ENCODE measurements around the gene MX2. TPM values are rescaled to one million over a fixed set of nuclear protein-coding genes. Genes with fewer than 3 reads are reported as not detected.
A peak's percentile ranks its signal among the peaks of the same experiment; 100 is the strongest.
"Not testable (repeated sequence)": the region's sequence is repeated elsewhere in the genome, so short reads cannot be mapped to it uniquely, and the experiment has no call there.

The MX2 gene, protein sequence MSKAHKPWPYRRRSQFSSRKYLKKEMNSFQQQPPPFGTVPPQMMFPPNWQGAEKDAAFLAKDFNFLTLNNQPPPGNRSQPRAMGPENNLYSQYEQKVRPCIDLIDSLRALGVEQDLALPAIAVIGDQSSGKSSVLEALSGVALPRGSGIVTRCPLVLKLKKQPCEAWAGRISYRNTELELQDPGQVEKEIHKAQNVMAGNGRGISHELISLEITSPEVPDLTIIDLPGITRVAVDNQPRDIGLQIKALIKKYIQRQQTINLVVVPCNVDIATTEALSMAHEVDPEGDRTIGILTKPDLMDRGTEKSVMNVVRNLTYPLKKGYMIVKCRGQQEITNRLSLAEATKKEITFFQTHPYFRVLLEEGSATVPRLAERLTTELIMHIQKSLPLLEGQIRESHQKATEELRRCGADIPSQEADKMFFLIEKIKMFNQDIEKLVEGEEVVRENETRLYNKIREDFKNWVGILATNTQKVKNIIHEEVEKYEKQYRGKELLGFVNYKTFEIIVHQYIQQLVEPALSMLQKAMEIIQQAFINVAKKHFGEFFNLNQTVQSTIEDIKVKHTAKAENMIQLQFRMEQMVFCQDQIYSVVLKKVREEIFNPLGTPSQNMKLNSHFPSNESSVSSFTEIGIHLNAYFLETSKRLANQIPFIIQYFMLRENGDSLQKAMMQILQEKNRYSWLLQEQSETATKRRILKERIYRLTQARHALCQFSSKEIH
- 2.7 TPM for polyA plus RNA-seq
- long read RNA-seq, donor 1: 0 reads
- long read RNA-seq, donor 2: 0 reads
- long read RNA-seq, donor 3, partial matches to known transcripts: 0 of 1 reads
- long read RNA-seq, donor 3, other reads (novel, unspliced or antisense): 0 of 1 reads
- long read RNA-seq, donor 4: 0 reads
- long read RNA-seq, donor 5: 0 reads
- long read RNA-seq, donor 6: 0 reads
- long read RNA-seq, donor 7: 0 reads
- long read RNA-seq, donor 8: 0 reads
- long read RNA-seq, donor 9: 0 reads
- long read RNA-seq, donor 10: 0 reads
- long read RNA-seq, donor 11: 0 reads

DNA sequence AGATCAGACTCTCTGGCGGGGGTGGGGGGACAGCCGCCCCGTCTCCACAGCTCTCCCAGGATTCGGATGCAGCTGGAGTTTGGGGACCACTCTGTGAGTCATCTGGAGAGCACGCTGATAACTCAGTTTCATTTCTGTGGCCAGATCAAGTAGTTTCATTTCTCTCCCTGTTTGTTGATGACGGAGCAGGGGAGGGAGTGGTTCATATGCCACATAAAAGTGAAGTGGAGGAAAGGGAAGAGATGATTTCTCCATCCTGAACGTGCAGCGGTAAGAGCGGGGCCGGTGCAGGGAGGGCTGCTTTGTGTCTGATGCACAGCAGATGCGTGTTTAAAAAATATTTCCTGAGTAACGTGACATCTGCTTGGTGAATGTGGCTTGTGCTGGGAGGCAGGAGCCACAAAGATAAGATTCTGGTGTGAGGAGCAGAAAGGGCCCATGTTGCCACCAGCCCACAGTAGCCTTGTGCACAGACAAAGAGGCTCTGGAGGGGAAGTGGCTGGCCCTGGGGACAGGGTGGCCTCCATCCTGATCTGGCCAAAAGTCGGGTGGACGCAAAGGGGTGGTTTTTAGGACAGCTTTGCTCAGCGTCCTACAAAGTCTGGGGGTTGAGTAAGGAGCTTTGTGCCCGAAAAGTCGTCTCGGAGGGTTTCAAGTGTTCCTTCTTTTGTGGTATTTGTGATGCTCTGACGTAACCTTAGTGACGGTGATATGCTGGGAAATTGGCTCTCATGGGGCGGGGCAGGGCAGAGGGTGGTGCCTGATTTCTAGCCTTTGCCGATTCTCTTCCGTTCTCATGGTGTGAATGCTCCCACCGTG, at the start of gene MX2:
Gene MX2, plus strand, starts transcription at position 242 of the 819 bp plus-strand sequence. CDS start 14,880 bp downstream, outside the sequence.
- H3K36me3 ChIP-seq (ENCODE audit: control insufficient read depth, insufficient read depth, low read length): no peaks in the 10 kb centered on the region
- H3K27ac ChIP-seq (ENCODE audit: low read length): peak within 1 kb of the TSS; percentile 51
- H3K27me3 ChIP-seq (ENCODE audit: control insufficient read depth, insufficient read depth, low read length): no peaks in the 10 kb centered on the region
- no CpG with 5 or more reads among the region's 24 CpGs for WGBS (ENCODE audit: insufficient coverage, low lambda C conversion rate)
- H3K4me3 ChIP-seq (ENCODE audit: low read length): no peak within 1 kb of the TSS
- peaks cover 24% of the 10 kb centered on the region for H3K4me1 ChIP-seq (ENCODE audit: control insufficient read depth, insufficient read depth, low read length)
- H3K9me3 ChIP-seq (ENCODE audit: control insufficient read depth, low read depth, low read length): no peaks in the 10 kb centered on the region
- peak; percentile 79 to 89 for DNase-seq

- no CpG with 5 or more reads among the region's 8 CpGs for WGBS (ENCODE audit: insufficient coverage, low lambda C conversion rate)
- not testable (repeated sequence) for H3K9me3 ChIP-seq (ENCODE audit: control insufficient read depth, low read depth, low read length); H3K36me3 ChIP-seq (ENCODE audit: control insufficient read depth, insufficient read depth, low read length); H3K27ac ChIP-seq (ENCODE audit: low read length); DNase-seq; H3K4me3 ChIP-seq (ENCODE audit: low read length)
- peaks cover 12% of the 10 kb centered on the region for H3K4me1 ChIP-seq (ENCODE audit: control insufficient read depth, insufficient read depth, low read length)
- peaks cover 58% of the 10 kb centered on the region for H3K27me3 ChIP-seq (ENCODE audit: control insufficient read depth, insufficient read depth, low read length)
Measured at GRCh38 chr21:41313285-41314164, 48.3 kb upstream of the MX2 start.

GRCh38 chr21:41315726-41316125, 46.1 kb upstream of the MX2 start:
- Histone ChIP-seq H3K36me3 (ENCODE audit: control insufficient read depth, insufficient read depth, low read length) (no peaks in the 10 kb centered on the region), H3K9me3 (ENCODE audit: control insufficient read depth, low read depth, low read length) (no peaks in the 10 kb centered on the region), H3K4me1 (ENCODE audit: control insufficient read depth, insufficient read depth, low read length) (peaks cover 25% of the 10 kb centered on the region), H3K4me3 (ENCODE audit: low read length) (peak overlapping the region; percentile 30), H3K27me3 (ENCODE audit: control insufficient read depth, insufficient read depth, low read length) (peaks cover 36% of the 10 kb centered on the region), H3K27ac (ENCODE audit: low read length) (no peak overlapping the region)
- DNase-seq: no peak
- no CpG with 5 or more reads among the region's 6 CpGs for WGBS (ENCODE audit: insufficient coverage, low lambda C conversion rate)

GRCh38 chr21:41316200-41317062, 45.4 kb upstream of the MX2 start, which contains the start of gene FAM3B:
FAM3B (plus strand) TSS chr21:41316801; CDS start chr21:41316880, 79 bp downstream.
- Histone ChIP-seq H3K4me1 (ENCODE audit: control insufficient read depth, insufficient read depth, low read length) (peaks cover 30% of the 10 kb centered on the region), H3K9me3 (ENCODE audit: control insufficient read depth, low read depth, low read length) (no peaks in the 10 kb centered on the region), H3K4me3 (ENCODE audit: low read length) (peak within 1 kb of the TSS; percentile 36), H3K36me3 (ENCODE audit: control insufficient read depth, insufficient read depth, low read length) (no peaks in the 10 kb centered on the region), H3K27ac (ENCODE audit: low read length) (no peak within 1 kb of the TSS), H3K27me3 (ENCODE audit: control insufficient read depth, insufficient read depth, low read length) (peaks cover 34% of the 10 kb centered on the region)
- DNase-seq: peak in 1 of 2 donors; percentile 63
- no CpG with 5 or more reads among the region's 55 CpGs for WGBS (ENCODE audit: insufficient coverage, low lambda C conversion rate)

- Histone ChIP-seq H3K27ac (ENCODE audit: low read length) (no peak overlapping the region), H3K9me3 (ENCODE audit: control insufficient read depth, low read depth, low read length) (no peaks in the 10 kb centered on the region), H3K4me1 (ENCODE audit: control insufficient read depth, insufficient read depth, low read length) (peaks cover 36% of the 10 kb centered on the region), H3K4me3 (ENCODE audit: low read length) (peak overlapping the region; percentile 36), H3K36me3 (ENCODE audit: control insufficient read depth, insufficient read depth, low read length) (no peaks in the 10 kb centered on the region), H3K27me3 (ENCODE audit: control insufficient read depth, insufficient read depth, low read length) (peaks cover 28% of the 10 kb centered on the region)
- no peak for DNase-seq
- WGBS (ENCODE audit: insufficient coverage, low lambda C conversion rate): no CpG with 5 or more reads among the region's 19 CpGs
Measured at GRCh38 chr21:41317063-41317392, 44.8 kb upstream of the MX2 start.

- Histone ChIP-seq H3K36me3 (ENCODE audit: control insufficient read depth, insufficient read depth, low read length) (no peaks in the 10 kb centered on the region), H3K27me3 (ENCODE audit: control insufficient read depth, insufficient read depth, low read length) (peaks cover 25% of the 10 kb centered on the region), H3K9me3 (ENCODE audit: control insufficient read depth, low read depth, low read length) (no peaks in the 10 kb centered on the region), H3K4me3 (ENCODE audit: low read length) (no peak overlapping the region), H3K27ac (ENCODE audit: low read length) (no peak overlapping the region), H3K4me1 (ENCODE audit: control insufficient read depth, insufficient read depth, low read length) (peaks cover 40% of the 10 kb centered on the region)
- DNase-seq: no peak
- 74% methylated on average over 4 of the region's 10 CpGs for WGBS (ENCODE audit: insufficient coverage, low lambda C conversion rate)
Measured at GRCh38 chr21:41317458-41317857, 44.4 kb upstream of the MX2 start.

DNA sequence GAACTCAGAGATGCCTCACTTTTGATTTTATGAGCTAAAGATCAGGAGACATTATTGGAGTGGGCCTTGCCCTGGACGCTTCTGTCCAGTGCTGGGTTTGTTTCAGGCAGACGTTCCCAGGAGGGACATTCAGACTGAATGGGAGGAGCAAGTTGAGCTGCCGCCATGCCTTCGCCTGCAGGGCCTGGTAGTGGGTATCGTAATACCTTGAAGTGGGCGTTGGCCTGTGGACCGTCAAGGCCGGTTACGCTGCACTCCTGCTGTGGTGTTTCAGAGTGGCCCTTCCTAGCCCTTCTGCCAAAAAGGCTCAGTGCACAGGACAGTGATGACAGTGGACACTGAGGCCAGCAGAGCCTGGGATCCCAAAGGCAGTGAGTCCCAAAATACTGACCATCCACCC, 43.6 kb upstream of the MX2 start:
- WGBS (ENCODE audit: insufficient coverage, low lambda C conversion rate): no CpG with 5 or more reads among the region's 9 CpGs
- H3K4me3 ChIP-seq (ENCODE audit: low read length): no peak overlapping the region
- H3K9me3 ChIP-seq (ENCODE audit: control insufficient read depth, low read depth, low read length): no peaks in the 10 kb centered on the region
- DNase-seq: no peak
- no peak overlapping the region for H3K27ac ChIP-seq (ENCODE audit: low read length)
- no peaks in the 10 kb centered on the region for H3K36me3 ChIP-seq (ENCODE audit: control insufficient read depth, insufficient read depth, low read length)
- H3K4me1 ChIP-seq (ENCODE audit: control insufficient read depth, insufficient read depth, low read length): peaks cover 44% of the 10 kb centered on the region
- H3K27me3 ChIP-seq (ENCODE audit: control insufficient read depth, insufficient read depth, low read length): peaks cover 21% of the 10 kb centered on the region

DNA sequence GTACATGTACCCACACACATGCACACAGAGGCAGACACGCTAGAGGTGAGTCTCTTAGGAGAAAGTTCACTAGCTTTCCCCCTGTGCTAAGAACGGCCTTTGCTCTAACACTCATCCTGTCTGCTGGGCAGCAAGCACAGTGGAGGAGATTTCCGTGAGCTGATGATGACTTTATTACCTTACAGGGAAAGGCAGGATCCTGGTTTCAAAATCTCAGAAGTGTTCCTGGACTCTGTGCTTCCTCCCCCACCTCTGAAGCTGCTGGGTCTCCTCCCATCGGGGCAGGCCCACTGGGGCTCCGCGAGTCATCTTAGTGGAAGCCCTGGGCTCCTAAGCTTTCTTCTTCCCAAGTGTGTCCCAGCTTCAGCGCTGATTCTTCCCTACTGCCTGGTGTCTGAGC, 42.6 kb upstream of the MX2 start:
- H3K9me3 ChIP-seq (ENCODE audit: control insufficient read depth, low read depth, low read length): no peaks in the 10 kb centered on the region
- DNase-seq: peak; percentile 89 to 94
- H3K4me3 ChIP-seq (ENCODE audit: low read length): no peak overlapping the region
- whole genome bisulfite sequencing (ENCODE audit: insufficient coverage, low lambda C conversion rate): 50% methylated on average over 2 of the region's 7 CpGs
- no peaks in the 10 kb centered on the region for H3K36me3 ChIP-seq (ENCODE audit: control insufficient read depth, insufficient read depth, low read length)
- H3K27ac ChIP-seq (ENCODE audit: low read length): peak overlapping the region; percentile 61
- H3K4me1 ChIP-seq (ENCODE audit: control insufficient read depth, insufficient read depth, low read length): peaks cover 44% of the 10 kb centered on the region
- H3K27me3 ChIP-seq (ENCODE audit: control insufficient read depth, insufficient read depth, low read length): peaks cover 21% of the 10 kb centered on the region
